Gastroesophageal sphincter (tissue), 4 donors: ENCODE measurements around the gene DNAAF1. TPM values are rescaled to one million over a fixed set of nuclear protein-coding genes. Genes with fewer than 3 reads are reported as not detected.
"Not testable (repeated sequence)": the region's sequence is repeated elsewhere in the genome, so short reads cannot be mapped to it uniquely, and the experiment has no call there.

Experiments used
- ATAC-seq: fragments of 150-250 bp; one replicate; pipeline ENCODE4 v1.9.1; 2016; ENCODE audit warnings: mild to moderate bottlenecking, moderate library complexity
- H3K27ac ChIP-seq, 4 donors: fragments of 200-600 bp; sonication (generic) in 3 of 4; 1 replicate in 3 of 4; 2 replicates in 1 of 4; pipeline ENCODE4 v1.5.1; 2016 to 2019
- H3K27me3 ChIP-seq: fragments of 200-600 bp; sonication (generic); one replicate; pipeline ENCODE4 v1.5.1; 2019
- H3K36me3 ChIP-seq, 2 donors: fragments of 200-600 bp; sonication (generic); one replicate each; pipeline ENCODE4 v1.5.1; 2019; ENCODE audit warnings: control low read depth in 1 of 2
- H3K4me1 ChIP-seq, 3 donors: fragments of 200-600 bp; sonication (generic); 1 replicate in 2 of 3; 2 replicates in 1 of 3; pipeline ENCODE4 v1.5.1; 2016 to 2019; ENCODE audit warnings: control low read depth in 2 of 3
- H3K4me3 ChIP-seq, 2 donors: fragments of 200-600 bp; sonication (generic); one replicate each; pipeline ENCODE4 v1.5.1; 2019; ENCODE audit warnings: mild to moderate bottlenecking in 1 of 2, moderate library complexity in 1 of 2
- H3K9me3 ChIP-seq, 3 donors: fragments of 200-600 bp; sonication (generic); one replicate each; pipeline ENCODE4 v1.5.1; 2017 to 2019; ENCODE audit warnings: control low read depth in 2 of 3
- CTCF ChIP-seq, 4 experiments: fragments of 200-600 bp in 2 of 4; fragments of 450-650 bp in 2 of 4; sonication (generic) in 1 of 4; IDR thresholded peaks; one replicate each; pipeline ENCODE4 v1.5.1; 2017 to 2019; ENCODE audit warnings: antibody characterized with exemption in 4 of 4, mild to moderate bottlenecking in 2 of 4, moderate library complexity in 2 of 4
- EP300 ChIP-seq: sonication (generic); formaldehyde crosslinking; IDR thresholded peaks from one replicate; pipeline ENCODE4 v1.6.1; 2017; ENCODE audit warnings: antibody characterized with exemption, mild to moderate bottlenecking
- POLR2A ChIP-seq, 2 donors: fragments of 450-650 bp; IDR thresholded peaks; one replicate each; pipeline ENCODE4 v1.6.1; 2017; ENCODE audit warnings: antibody characterized with exemption in 2 of 2, mild to moderate bottlenecking in 2 of 2, moderate library complexity in 1 of 2
- POLR2AphosphoS5 ChIP-seq: sonication (generic); formaldehyde crosslinking; IDR thresholded peaks from one replicate; pipeline ENCODE4 v1.6.1; 2017; ENCODE audit warnings: antibody characterized with exemption
- WGBS, 2 donors: methylation state at CpG; one replicate each; pipeline ENCODE4 v1.1.5; 2018; ENCODE audit warnings: low coverage in 1 of 2; 5-methylcytosine and 5-hydroxymethylcytosine counted together
- total RNA-seq, 4 donors: library from RNA; depleted of rRNA; stranded (reverse); fragments of >200 nt; gene quantifications; one replicate each; pipeline ENCODE4 v1.1.0, GENCODE V29; 2016

The DNAAF1 gene
- total RNA-seq, 4 donors from 2014 or later: 0.27 TPM; not detected in 3

- Histone ChIP-seq H3K4me1 (no peaks in the 10 kb centered on the region), H3K9me3 (no peaks in the 10 kb centered on the region), H3K36me3 (no peaks in the 10 kb centered on the region), H3K27ac (no peak overlapping the region), H3K27me3 (no peaks in the 10 kb centered on the region), H3K4me3 (no peak overlapping the region)
- no peak for TF ChIP-seq EP300
- TF ChIP-seq CTCF (IDR thresholded peaks at IDR 0.05): no peak
- TF ChIP-seq POLR2A (IDR thresholded peaks at IDR 0.05): no peak
- TF ChIP-seq POLR2AphosphoS5: no peak
- WGBS, 2 donors: 73 to 88% methylated on average over 3 to 4 of the region's 15 CpGs
- ATAC-seq: no peak
These were observed 69.5 kb downstream of the DNAAF1 start for GRCh38 chr16:84214451-84215066.

DNA sequence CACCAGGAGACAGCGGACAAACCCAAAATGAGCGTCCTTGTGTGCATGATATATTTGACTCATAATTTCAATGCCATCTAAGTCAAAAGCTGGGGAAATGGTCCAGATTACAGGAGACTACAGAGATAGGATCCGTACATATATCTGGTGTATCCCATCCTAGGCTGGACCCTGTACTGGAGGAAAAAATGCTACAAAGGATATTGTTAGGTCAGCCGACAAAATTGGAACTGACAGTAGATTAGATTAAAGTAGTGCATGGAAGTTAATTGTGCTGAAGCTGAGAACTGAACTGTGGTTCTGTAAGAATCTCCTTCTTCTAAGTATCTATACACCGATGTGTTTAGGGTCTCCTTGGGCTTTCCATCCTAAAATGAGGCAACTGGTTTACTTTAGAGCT lies 70.4 kb downstream of the DNAAF1 start:
- ATAC-seq: no peak
- TF ChIP-seq EP300 (no peak), CTCF (IDR thresholded peaks at IDR 0.05) (no peak), POLR2A (IDR thresholded peaks at IDR 0.05) (no peak), POLR2AphosphoS5 (no peak)
- Histone ChIP-seq H3K27ac (no peak overlapping the region), H3K4me3 (no peak overlapping the region), H3K4me1 (no peaks in the 10 kb centered on the region), H3K9me3 (no peaks in the 10 kb centered on the region), H3K27me3 (no peaks in the 10 kb centered on the region), H3K36me3 (no peaks in the 10 kb centered on the region)
- 66 to 93% methylated on average over 2 to 5 of the region's 5 CpGs for WGBS, 2 donors

DNA sequence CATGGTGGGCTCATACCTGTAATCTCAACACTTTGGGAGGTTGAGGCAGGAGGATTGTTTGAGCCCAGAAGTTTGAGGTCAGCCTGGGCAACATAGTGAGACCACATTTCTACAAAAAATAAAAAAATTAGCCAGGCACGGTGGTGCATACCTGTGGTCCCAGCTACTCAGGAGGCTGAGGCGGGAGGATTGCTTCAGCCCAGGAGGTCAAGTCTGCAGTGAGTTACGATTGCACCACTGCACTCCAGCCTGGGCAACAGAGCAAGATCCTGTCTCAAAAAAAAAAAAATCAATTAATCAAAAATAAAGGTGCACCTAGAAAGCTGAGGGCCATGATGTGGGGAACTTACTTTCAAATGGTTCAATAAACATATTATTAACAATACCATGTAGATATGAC lies 71.0 kb downstream of the DNAAF1 start:
- not testable (repeated sequence) for H3K4me3 ChIP-seq, H3K27ac ChIP-seq, H3K36me3 ChIP-seq, H3K9me3 ChIP-seq, ATAC-seq, H3K4me1 ChIP-seq, H3K27me3 ChIP-seq
- 81% methylated on average over 3 of the region's 3 CpGs; no CpG with 5 or more reads in 1 of the 2 donors for WGBS, 2 donors

- 75 to 79% methylated on average over 7 to 11 of the region's 17 CpGs for WGBS, 2 donors
These were observed 73.2 kb downstream of the DNAAF1 start for GRCh38 chr16:84218176-84218823.

GRCh38 chr16:84218956-84219355 lies 73.8 kb downstream of the DNAAF1 start:
- no peak for ATAC-seq
- no peak for TF ChIP-seq CTCF (IDR thresholded peaks at IDR 0.05)
- TF ChIP-seq EP300: no peak
- no peak for TF ChIP-seq POLR2A (IDR thresholded peaks at IDR 0.05)
- TF ChIP-seq POLR2AphosphoS5: no peak
- Histone ChIP-seq H3K4me1 (no peaks in the 10 kb centered on the region), H3K4me3 (no peak overlapping the region), H3K27me3 (no peaks in the 10 kb centered on the region), H3K9me3 (no peaks in the 10 kb centered on the region), H3K27ac (no peak overlapping the region), H3K36me3 (no peaks in the 10 kb centered on the region)
- WGBS, 2 donors: 74 to 80% methylated on average over 1 to 3 of the region's 6 CpGs

More at GRCh38 chr16:84218176-84218823, 73.2 kb downstream of the DNAAF1 start:
- Histone ChIP-seq H3K36me3 (no peaks in the 10 kb centered on the region), H3K4me3 (no peak overlapping the region), H3K9me3 (no peaks in the 10 kb centered on the region), H3K27me3 (no peaks in the 10 kb centered on the region), H3K4me1 (no peaks in the 10 kb centered on the region), H3K27ac (no peak overlapping the region)
- no peak for ATAC-seq
- TF ChIP-seq EP300: no peak
- TF ChIP-seq POLR2A (IDR thresholded peaks at IDR 0.05): no peak
- TF ChIP-seq CTCF (IDR thresholded peaks at IDR 0.05): no peak
- no peak for TF ChIP-seq POLR2AphosphoS5
